Measurements from ENCODE around the gene ODAD2.
"Not testable (repeated sequence)": the region's sequence is repeated elsewhere in the genome, so short reads cannot be mapped to it uniquely, and the experiment has no call there.

Gene ODAD2

DNA sequence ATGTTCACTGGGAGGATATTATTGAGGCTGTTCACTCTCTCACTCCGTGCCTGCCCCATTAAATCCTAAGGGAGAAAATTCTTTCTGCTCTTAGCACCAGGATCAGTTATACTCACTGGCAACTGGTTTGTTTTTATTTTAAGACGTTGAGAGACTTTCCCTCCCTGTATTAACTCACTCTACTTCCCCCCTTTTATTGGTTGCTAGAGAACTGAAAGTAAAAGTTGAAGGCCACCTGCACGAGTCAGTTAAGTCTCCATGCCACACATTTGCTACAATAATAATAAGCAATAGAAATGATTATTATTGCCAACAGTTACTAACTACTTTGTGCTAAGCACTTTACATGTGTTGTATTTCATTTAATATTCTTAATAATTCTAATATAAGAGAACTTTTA lies 40.5 kb downstream of the ODAD2 start:
- not testable (repeated sequence) for DNase-seq

DNA sequence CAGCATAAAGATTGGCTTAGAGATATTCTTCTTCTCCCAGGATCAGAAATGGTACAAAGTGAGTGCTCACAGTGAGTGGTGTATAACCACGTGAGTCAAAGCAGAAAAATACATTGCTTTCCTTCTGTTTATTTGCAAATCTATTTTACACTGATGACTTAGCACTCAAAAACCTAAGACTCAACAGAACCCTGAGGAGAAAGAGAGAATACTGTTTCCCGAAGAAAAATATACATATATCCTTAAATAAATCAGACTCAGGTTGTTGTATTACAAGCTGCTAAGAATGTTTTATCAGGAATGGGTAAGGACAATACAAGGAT lies 48.7 kb downstream of the ODAD2 start:
- no peak for DNase-seq

DNA sequence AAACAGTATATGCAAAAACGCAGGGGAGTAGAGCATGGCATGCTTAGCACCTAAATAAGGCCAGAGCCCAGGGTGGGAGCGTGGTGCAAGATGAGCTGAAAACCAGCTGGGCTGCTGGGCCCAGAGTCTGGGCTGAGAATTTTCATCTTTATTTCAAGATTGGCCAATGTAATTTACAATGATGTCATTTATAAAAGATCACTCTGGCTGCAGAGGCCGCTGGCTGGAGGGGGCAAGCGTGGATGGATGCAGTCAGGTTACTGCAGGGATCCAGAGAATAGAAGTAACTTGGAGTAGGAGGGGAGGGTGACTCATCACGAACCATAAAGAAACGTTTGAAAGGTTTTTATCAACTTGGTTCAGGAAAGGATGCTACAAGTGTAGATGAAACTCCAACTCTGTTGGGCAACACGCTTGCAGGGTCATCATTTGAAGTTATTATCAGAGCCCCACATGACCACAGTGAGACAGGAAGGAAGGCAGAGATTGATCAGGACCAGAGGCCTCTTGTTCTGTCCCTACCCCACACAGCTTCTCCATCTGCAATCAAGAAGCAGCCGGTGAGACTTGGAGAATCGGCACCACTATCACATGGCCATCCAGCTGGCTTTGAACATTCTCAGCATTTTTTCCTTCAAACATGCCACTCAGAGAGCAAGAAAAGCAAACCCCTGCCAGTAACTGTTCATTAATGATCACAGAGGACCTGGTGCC lies 49.2 kb downstream of the ODAD2 start:
- DNase-seq: no peak

DNA sequence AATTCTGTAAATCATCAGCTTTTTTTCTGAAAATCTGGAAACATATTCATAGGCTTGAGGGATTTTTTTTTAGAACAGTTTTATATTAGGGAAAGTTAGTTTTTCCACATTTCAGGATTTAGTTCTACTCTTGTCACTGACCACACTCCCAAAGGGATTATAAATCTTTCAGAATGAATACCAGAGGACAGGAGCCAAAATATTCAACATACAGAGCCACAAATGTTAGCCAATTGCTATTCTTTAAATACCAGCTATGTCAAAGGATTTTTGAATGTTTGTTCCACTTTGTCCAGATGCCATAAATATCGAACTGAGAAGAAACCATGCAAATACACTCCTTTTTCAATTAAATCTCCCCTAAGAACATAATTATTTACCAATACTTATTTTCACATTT lies 50.7 kb downstream of the ODAD2 start:
- no peak for DNase-seq

GRCh38 chr10:27947540-27947939 lies 51.3 kb downstream of the ODAD2 start:
- DNase-seq: no peak

DNA sequence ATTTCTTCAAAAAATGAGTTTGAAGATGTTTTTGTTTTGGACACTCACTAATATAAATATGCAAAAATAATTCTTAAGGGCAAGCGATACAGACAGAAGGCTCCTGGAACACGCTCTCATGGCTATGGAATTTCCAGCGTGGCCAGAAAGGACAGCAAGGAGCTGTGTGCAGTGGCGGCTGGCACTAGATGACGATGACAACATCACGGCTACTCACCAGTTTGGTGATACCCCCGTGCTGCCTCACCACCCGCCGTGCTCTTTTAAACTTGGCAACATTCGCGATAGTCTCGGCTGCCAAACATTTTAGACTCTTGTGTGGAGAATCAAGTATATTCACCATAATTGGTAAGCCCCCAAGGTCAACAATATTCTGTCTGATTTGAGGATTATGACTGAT lies 54.9 kb downstream of the ODAD2 start:
- no peak for DNase-seq

- DNase-seq: no peak
These were observed 84.0 kb downstream of the ODAD2 start for GRCh38 chr10:27914888-27915287.

DNA sequence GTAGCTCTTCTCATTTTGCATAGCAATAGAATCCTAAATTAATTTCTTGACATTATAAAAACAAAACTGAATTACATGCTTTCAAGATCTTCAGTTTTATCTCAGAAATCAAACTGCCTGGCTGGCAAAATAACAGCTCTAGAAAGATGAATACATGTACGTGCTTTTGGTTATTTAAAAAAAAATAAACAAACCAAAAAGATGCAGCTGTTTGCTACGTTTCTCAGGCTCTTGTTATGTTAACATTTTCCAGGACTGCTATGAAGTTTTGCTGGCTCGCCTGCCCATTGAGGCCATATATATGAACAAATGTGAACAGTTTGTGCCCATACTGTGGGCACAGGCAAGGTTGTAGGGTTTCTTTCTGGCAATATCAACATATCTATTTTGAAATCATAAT lies 86.6 kb downstream of the ODAD2 start:
- DNase-seq: no peak

DNA sequence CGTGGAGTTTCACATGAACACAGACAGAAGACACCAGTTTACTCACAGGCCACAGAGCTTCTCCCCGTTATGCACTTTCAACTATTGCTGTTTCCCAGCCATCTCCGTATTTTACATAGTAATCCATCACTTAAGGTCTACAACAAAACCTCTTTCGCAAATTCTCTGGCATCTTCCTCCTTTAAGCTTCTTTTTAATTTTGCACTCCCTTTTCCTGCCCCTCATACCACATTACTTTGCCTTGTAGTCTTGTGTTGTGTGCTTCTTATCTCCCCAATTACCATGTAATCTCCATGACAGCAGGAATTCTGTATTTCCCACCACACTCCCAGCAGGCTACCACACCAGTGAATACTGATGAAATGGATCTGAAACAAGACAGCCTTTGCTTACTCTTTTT lies 87.3 kb downstream of the ODAD2 start:
- DNase-seq: no peak

- no peak for DNase-seq
These were observed 87.9 kb downstream of the ODAD2 start for GRCh38 chr10:27911011-27911410.

GRCh38 chr10:27908231-27908630 lies 90.6 kb downstream of the ODAD2 start:
- no peak for DNase-seq

- DNase-seq: not testable (repeated sequence)
These were observed 99.4 kb downstream of the ODAD2 start for GRCh38 chr10:27899485-27899884.

- DNase-seq: no peak
These were observed 99.8 kb downstream of the ODAD2 start for GRCh38 chr10:27899058-27899457.

GRCh38 chr10:27893358-27893954 lies 105.4 kb downstream of the ODAD2 start:
- no peak for DNase-seq

- DNase-seq: no peak
These were observed 107.9 kb downstream of the ODAD2 start for GRCh38 chr10:27890971-27891370.

GRCh38 chr10:27889518-27889917 lies 109.4 kb downstream of the ODAD2 start:
- DNase-seq: no peak

DNA sequence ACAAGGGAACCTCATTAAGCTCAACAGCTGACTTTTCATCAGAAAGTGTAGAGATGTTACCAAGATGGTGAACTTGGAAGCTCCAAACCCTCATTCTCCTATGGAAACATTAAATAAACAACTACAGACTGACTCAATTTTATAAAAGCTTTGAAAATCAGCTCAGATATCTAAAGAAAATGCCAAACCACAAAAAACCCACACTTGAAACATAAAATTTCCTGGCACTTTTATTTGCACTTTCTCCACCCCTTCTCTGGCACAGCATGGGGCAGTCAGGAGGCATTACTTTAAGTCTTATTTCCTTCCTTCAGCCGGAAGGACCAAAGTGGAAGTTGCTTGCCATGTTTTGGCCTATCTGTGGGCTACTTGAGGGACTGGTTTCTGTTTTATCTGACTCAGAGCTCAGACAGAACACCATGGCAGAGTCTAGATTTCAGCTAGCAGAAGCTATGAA lies 114.7 kb downstream of the ODAD2 start:
- DNase-seq: no peak

GRCh38 chr10:27878281-27878680 lies 120.6 kb downstream of the ODAD2 start:
- DNase-seq: no peak

DNA sequence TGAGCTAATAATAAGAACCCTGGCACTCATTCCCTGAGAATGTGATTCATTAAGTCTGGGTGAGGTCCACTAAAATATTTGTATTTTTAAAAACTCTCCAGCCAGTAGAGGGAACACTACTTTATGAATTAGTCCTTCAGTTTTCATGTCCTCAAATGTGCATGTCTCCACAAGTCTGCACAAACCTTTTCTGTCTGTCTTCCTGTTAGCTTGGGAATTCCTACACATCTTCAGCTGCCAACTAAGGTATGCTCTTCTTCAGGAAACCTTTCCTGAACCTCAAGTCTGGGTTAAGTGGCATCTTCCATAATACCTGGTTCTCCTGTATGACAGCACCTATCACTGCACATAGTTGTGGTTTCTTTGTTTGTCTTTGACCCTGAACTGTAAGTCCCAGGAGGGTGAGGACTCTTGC lies 133.7 kb downstream of the ODAD2 start:
- no peak for DNase-seq

DNA sequence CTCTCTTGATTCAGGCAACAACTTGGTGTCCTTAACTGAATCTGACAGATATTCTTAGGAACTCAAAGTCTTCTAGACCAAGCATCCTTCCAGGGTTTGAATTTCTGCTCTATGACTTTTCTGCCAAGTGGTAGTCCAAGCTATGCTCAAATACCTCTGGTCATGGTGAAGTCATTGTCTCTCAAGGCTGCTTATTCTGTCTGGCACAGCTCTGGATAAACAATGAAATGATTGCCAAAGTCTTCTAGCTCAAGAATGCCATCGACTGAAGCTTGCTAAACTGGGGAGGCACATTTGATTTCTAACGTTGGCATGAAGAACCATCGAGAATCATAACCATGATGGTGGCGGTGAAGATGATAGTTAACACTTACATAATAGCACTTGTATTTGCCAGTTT lies 137.1 kb downstream of the ODAD2 start:
- DNase-seq: no peak

GRCh38 chr10:27857616-27858015 lies 141.3 kb downstream of the ODAD2 start:
- no peak for DNase-seq

DNA sequence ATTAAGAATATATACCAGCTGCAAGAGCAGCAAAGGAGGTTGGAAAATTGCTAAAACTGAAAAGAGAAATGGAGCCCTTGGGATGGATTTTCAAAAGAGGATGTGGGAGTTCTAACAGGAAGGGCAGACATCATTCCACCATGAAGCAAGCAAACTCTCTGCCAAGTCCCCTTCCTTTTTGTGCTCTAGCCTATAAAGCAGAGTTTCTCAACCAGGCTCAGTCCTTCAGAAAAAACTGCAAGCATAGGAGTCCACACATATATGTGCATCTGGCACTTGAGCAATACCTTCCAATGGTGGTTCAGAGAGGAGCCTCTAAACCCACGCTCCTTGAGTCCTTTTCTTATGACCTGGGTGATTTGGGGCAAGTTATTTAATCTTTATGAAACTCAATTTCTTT lies 154.7 kb downstream of the ODAD2 start:
- DNase-seq: no peak

DNA sequence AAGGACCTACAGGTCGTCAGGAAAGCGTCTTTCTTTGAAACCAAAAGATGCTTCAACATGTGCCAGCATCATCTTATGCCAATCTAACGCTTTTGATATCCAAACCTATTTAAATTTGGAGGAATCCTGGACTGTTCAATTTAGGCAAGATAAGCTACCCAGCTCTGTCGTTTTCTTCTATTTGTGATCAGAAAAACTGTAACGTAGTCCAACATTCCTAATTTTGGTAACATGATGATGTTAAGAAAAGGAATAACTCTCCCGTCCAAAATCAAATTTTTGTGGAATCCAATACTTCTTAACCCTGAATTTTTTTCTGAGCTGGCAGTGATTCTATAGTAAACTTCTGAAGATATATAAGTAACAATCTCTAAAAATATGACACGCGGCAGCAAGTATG lies 160.0 kb downstream of the ODAD2 start:
- no peak for DNase-seq

GRCh38 chr10:27838361-27838760 lies 160.5 kb downstream of the ODAD2 start:
- no peak for DNase-seq

DNA sequence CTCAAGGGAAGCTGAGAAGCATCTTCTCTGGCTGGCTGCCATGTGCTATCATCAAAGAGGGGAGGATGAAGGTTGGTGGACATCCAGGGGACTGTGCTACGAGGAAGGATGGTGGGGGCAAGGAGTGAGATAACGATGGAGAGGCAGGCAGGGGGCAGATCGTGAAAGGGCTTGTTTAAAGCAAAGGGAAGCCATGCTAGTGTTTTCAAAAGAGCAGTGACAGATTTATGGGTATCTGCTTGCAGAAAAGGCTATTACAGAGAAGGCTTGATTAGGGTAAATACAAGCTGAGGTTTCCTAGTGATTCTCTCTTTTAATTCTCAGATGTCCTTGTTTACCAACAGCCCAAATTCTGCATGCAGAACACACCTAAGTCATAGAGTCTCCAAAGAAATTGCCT lies 164.4 kb downstream of the ODAD2 start:
- no peak for DNase-seq

All from NCI-H1436 (cell line).